Heart left ventricle (tissue), 13 donors: ENCODE results near the gene SRPX.

ENCODE experiments used
- POLR2A ChIP-seq, 2 donors: fragments of 450-650 bp; IDR thresholded peaks; one replicate each; pipeline ENCODE4 v1.6.1; 2017; ENCODE audit warnings: antibody characterized with exemption in 2 of 2, mild to moderate bottlenecking in 2 of 2, moderate library complexity in 2 of 2
- TF ChIP-seq, protein P1 (sequence below), 12 donors: fragments of 200-600 bp; sonication (generic) in 4 of 12; IDR thresholded peaks; one replicate each; pipeline versions ENCODE4 v1.5.0 to v1.8.0; 2018 to 2022; ENCODE audit warnings: antibody characterized with exemption in 12 of 12, mild to moderate bottlenecking in 5 of 12
- donor health status: ischemic (EF 13 %, LVEDD 7.1; RV severe dilation, severe dysfunction).
- donor health status: DM: no; HTN: yes; CAD: no.
- donor health status: DM: no; HTN: no; CAD: no.
- donor health status: ischemic (EF 25% LVEDD 6.9; RV normal size, moderate dysfunction).
- donor health status: ischemic (EF 25% LVEDD 5.7; RV mildly dilated, moderate dysfunction).
- donor health status: ischemic (EF 35%, LVEDD 5.7; RV mildly dilated, moderate dysfunction).
- donor health status: nonischemic (EF 11% LVEDD 7.7; RV severe dilation, severe dysfunction).
- donor health status: DM: yes; HTN: yes; CAD: no.
- donor health status: PGD.
- donor health status: ischemic (EF 29% LVEDD 5.4; RV normal size, mild dysfunction).
- donor health status: nonischemic (EF 23%, LVEDD 6.1; RV moderate dilation, normal function).

DNA sequence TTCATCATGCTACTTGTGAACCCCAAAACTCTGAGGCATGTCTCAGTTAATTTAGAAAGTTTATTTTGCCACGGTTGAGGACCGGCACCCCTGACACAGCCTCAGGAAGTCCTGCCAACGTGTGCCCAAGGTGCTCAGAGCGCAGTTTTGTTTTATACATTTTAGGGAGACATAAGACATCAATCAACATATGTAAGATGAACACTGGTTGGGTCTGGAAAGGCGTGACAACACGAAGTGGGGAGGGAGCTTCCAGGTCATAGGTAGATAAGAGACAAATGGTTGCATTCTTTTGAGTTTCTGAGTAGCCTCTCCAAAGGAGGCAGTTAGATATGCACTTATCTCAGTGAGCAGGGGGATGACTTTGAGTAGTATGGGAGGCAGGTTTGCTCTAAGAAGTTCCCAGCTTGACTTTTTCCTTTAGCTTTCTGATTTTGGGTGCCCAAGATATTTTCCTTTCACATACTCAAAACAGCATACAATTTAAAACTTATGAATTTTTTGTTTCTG is 115.4 kb downstream of the SRPX start:
- TF ChIP-seq, protein P1, sequence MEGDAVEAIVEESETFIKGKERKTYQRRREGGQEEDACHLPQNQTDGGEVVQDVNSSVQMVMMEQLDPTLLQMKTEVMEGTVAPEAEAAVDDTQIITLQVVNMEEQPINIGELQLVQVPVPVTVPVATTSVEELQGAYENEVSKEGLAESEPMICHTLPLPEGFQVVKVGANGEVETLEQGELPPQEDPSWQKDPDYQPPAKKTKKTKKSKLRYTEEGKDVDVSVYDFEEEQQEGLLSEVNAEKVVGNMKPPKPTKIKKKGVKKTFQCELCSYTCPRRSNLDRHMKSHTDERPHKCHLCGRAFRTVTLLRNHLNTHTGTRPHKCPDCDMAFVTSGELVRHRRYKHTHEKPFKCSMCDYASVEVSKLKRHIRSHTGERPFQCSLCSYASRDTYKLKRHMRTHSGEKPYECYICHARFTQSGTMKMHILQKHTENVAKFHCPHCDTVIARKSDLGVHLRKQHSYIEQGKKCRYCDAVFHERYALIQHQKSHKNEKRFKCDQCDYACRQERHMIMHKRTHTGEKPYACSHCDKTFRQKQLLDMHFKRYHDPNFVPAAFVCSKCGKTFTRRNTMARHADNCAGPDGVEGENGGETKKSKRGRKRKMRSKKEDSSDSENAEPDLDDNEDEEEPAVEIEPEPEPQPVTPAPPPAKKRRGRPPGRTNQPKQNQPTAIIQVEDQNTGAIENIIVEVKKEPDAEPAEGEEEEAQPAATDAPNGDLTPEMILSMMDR (IDR thresholded peaks at IDR 0.05): no peak
- no peak for TF ChIP-seq POLR2A (IDR thresholded peaks at IDR 0.05)
